Heart right ventricle (tissue), 16 donors: ENCODE measurements around the gene NUAK2. TPM values are rescaled to one million over a fixed set of nuclear protein-coding genes. Genes with fewer than 3 reads are reported as not detected.

ENCODE experiments used
- ATAC-seq, 8 donors: fragments of 200-7000 bp; cut with Tn5 transposase; one replicate each; pipeline ENCODE4 v1.9.1; 2020; ENCODE audit warnings: mild to moderate bottlenecking in 8 of 8, moderate library complexity in 8 of 8, moderate number of reproducible peaks in 1 of 8
- DNase-seq, 2 donors: peaks; one replicate each; pipeline ENCODE4 v3.0.0-alpha.2; 2020
- H3K27ac ChIP-seq, 10 donors: fragments of 200-600 bp; sonication (generic) in 2 of 10; one replicate each; pipeline versions ENCODE4 v1.5.0 to v1.8.0; 2020 to 2022; ENCODE audit warnings: mild to moderate bottlenecking in 3 of 10
- H3K27me3 ChIP-seq, 7 donors: fragments of 200-600 bp; one replicate each; pipeline ENCODE4 v1.8.0; 2021 to 2022; ENCODE audit warnings: mild to moderate bottlenecking in 2 of 7
- H3K36me3 ChIP-seq, 9 donors: fragments of 200-600 bp; sonication (generic) in 1 of 9; one replicate each; pipeline versions ENCODE4 v1.5.0 to v1.8.0; 2020 to 2022; ENCODE audit warnings: mild to moderate bottlenecking in 2 of 9
- H3K4me1 ChIP-seq, 9 donors: fragments of 200-600 bp; sonication (generic) in 1 of 9; one replicate each; pipeline versions ENCODE4 v1.5.0 to v1.8.0; 2020 to 2022; ENCODE audit warnings: mild to moderate bottlenecking in 4 of 9
- H3K4me3 ChIP-seq, 10 donors: fragments of 200-600 bp; sonication (generic) in 2 of 10; one replicate each; pipeline versions ENCODE4 v1.5.0 to v1.8.0; 2020 to 2022; ENCODE audit warnings: mild to moderate bottlenecking in 7 of 10, moderate library complexity in 2 of 10
- H3K9me3 ChIP-seq, 11 donors: fragments of 200-600 bp in 10 of 11; sonication (generic) in 2 of 11; one replicate each; pipeline versions ENCODE4 v1.5.0 to v1.8.0; 2013 to 2022; ENCODE audit warnings: mild to moderate bottlenecking in 2 of 11, control low read depth in 1 of 11, moderate library complexity in 1 of 11
- CTCF ChIP-seq, 9 donors: fragments of 200-600 bp; sonication (generic) in 2 of 9; IDR thresholded peaks; one replicate each; pipeline versions ENCODE4 v1.5.0 to v1.8.0; 2021 to 2022; ENCODE audit warnings: antibody characterized with exemption in 9 of 9, mild to moderate bottlenecking in 5 of 9, moderate library complexity in 1 of 9
- WGBS, 2 donors: extraction: QIAGEN DNeasy Blood & Tissue Kit; methylation state at CpG; one replicate each; pipeline ENCODE4 v1.1.7; 2013; ENCODE audit warnings: inconsistent platforms in 1 of 2; 5-methylcytosine and 5-hydroxymethylcytosine counted together
- intact Hi-C, 10 donors: fragments of 100-400 bp; cut with DNase I; formaldehyde crosslinking; loops; one replicate each; pipeline versions ENCODE4 v1.11.1 to v1.14.2; 2022
- polyA plus RNA-seq, 2 donors: library from polyadenylated mRNA; stranded (reverse); fragments of 200-250 nt; gene quantifications; one replicate each; pipeline ENCODE4 v1.2.3, GENCODE V29; 2013
- total RNA-seq, 10 donors: library from RNA; stranded (reverse); fragmentation: NEBNext Ultra II Directional in 3 of 10; extraction: Animal tissue kit (Norgen Biotek cat#: 25700) in 3 of 10; gene quantifications; one replicate each; pipeline versions ENCODE4 v1.2.1 to v1.2.4, GENCODE V29; 2021 to 2023
- donor health status: Arrhythmogenic right ventricular cardiomyopathy.
- donor health status: ischemic (EF 13 %, LVEDD 7.1; RV severe dilation, severe dysfunction).
- donor health status: healthy with polysubstance abuse.
- donor health status: DM: no; HTN: yes; CAD: no.
- donor health status: DM: no; HTN: no; CAD: no.
- donor health status: ischemic (EF 25% LVEDD 6.9; RV normal size, moderate dysfunction).
- donor health status: ischemic (EF 25% LVEDD 5.7; RV mildly dilated, moderate dysfunction).
- donor health status: healthy.
- donor health status: DM: yes; HTN: yes; CAD: no.
- donor health status: Ischemic cardiomyopathy.
- donor health status: ischemic (EF 35%, LVEDD 5.7; RV mildly dilated, moderate dysfunction).
- donor health status: nonischemic (EF 11% LVEDD 7.7; RV severe dilation, severe dysfunction).
- donor health status: DM: yes; HTN: yes; CAD: no.
- donor health status: PGD.
- donor health status: ischemic (EF 29% LVEDD 5.4; RV normal size, mild dysfunction).
- donor health status: nonischemic (EF 23%, LVEDD 6.1; RV moderate dilation, normal function).

The NUAK2 gene
- total and polyA plus RNA-seq, 12 donors = 0.25 to 3.1 (median 0.50) TPM

DNA sequence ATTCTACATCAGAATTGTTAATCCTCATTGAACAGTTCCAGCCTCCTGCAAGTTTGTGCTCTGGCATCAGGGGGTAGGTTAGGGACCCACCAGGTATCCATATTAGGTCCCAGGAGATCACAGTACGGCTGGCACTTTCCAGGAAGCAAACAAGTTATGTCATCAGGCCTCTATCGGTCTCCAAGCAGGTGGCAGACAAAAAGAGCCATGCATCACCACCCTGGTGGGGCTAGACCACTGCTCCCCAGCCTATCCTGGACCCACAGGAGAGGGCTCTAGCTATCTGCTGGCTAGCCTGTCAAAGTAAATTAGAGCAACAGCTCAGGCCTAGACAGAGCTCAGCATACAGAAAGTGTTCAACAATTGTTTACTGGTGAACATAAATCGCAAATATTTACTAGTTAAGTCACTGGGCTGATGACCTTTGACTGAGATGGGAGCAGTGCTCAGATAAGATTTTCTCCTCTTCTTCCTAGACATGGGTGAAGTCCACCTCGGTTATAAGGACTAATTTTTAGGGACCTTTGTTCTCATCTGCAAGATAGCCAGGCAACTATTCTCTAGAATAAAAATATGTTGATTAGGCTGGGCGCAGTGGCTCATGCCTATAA, 6.4 kb downstream of the NUAK2 start:
- peaks cover 19 to 92% (median 57%) of the 10 kb centered on the region in 9 donors for H3K4me1 ChIP-seq
- WGBS, 2 donors = 89 to 92% methylated on average over 5 of the region's 5 CpGs

DNA sequence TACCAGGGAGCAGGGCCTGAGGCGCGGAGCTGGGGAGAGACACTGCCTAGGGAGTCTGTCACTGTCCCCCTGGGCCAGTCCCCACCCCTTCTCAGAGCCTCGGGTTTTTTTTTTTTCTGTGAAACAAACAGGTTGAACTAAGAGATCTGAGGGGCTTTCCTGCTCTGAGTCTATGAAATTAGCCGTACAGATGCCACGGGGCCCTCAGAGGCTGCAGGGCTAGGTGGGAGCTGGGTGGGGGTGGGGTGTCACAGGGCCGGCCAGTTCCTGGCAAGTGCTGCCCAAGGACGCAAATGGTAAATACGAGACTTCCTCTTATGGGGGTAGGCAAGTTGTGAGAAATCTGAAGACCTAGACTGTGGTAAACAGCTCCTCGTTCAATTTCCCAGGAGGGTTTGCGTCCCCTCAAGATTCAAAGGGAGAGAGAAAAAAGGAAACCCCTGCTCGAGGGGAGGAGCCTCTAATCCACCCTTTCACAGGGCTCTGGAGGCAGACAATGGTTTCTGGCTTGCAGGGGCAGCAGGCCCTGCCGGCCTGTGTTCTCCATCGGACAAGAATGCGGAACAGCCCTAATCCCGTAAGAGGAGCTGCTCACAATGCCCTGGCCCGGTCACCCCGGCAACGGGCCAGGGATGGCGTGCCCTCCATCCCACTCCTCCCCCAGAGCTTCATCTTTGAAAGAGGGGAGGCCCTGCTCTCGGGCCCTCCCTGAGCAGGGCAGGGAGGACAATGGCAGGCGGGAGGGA, 7.8 kb downstream of the NUAK2 start:
- Histone ChIP-seq H3K27me3 (no peaks in the 10 kb centered on the region), H3K4me3 (peak overlapping the region in 5 of 10 donors; percentile 8 to 33 (median 31)), H3K9me3 (no peaks in the 10 kb centered on the region), H3K4me1 (peaks cover 19 to 80% (median 46%) of the 10 kb centered on the region in 9 donors), H3K36me3 (peaks cover 0 to 30% (median 0%) of the 10 kb centered on the region in 9 donors), H3K27ac (peak overlapping the region; percentile 20 to 96 (median 74))
- intact Hi-C loops = no loop called here
- WGBS, 2 donors = 36 to 47% methylated on average over 21 of the region's 21 CpGs
- DNase-seq (peak; percentile 49 to 56), ATAC-seq (peak; percentile 61 to 84 (median 72))
- no peak for TF ChIP-seq CTCF (IDR thresholded peaks at IDR 0.05)

More for the DNA sequence above, 6.4 kb downstream of the NUAK2 start:
- H3K27me3 ChIP-seq = no peaks in the 10 kb centered on the region
- H3K36me3 ChIP-seq = peaks cover 0 to 17% (median 0%) of the 10 kb centered on the region in 9 donors
- no peak for DNase-seq
- peak overlapping the region in 4 of 10 donors; percentile 46 to 96 (median 88) for H3K27ac ChIP-seq
- no peaks in the 10 kb centered on the region for H3K9me3 ChIP-seq
- intact Hi-C loops = no loop called here
- no peak for ATAC-seq
- H3K4me3 ChIP-seq = no peak overlapping the region
- no peak for TF ChIP-seq CTCF (IDR thresholded peaks at IDR 0.05)

GRCh38 chr1:205312866-205313562, 8.5 kb downstream of the NUAK2 start:
- no peak for DNase-seq
- no peak for ATAC-seq
- peak overlapping the region in 4 of 10 donors; percentile 28 to 33 (median 32) for H3K4me3 ChIP-seq
- 60 to 65% methylated on average over 10 of the region's 10 CpGs for WGBS, 2 donors
- no peaks in the 10 kb centered on the region for H3K27me3 ChIP-seq
- TF ChIP-seq CTCF (IDR thresholded peaks at IDR 0.05) = no peak
- no peaks in the 10 kb centered on the region for H3K9me3 ChIP-seq
- H3K36me3 ChIP-seq = peaks cover 0 to 37% (median 0%) of the 10 kb centered on the region in 9 donors
- peak overlapping the region; percentile 20 to 96 (median 74) for H3K27ac ChIP-seq
- H3K4me1 ChIP-seq = peaks cover 17 to 72% (median 39%) of the 10 kb centered on the region in 9 donors
- intact Hi-C loops = no loop called here

DNA sequence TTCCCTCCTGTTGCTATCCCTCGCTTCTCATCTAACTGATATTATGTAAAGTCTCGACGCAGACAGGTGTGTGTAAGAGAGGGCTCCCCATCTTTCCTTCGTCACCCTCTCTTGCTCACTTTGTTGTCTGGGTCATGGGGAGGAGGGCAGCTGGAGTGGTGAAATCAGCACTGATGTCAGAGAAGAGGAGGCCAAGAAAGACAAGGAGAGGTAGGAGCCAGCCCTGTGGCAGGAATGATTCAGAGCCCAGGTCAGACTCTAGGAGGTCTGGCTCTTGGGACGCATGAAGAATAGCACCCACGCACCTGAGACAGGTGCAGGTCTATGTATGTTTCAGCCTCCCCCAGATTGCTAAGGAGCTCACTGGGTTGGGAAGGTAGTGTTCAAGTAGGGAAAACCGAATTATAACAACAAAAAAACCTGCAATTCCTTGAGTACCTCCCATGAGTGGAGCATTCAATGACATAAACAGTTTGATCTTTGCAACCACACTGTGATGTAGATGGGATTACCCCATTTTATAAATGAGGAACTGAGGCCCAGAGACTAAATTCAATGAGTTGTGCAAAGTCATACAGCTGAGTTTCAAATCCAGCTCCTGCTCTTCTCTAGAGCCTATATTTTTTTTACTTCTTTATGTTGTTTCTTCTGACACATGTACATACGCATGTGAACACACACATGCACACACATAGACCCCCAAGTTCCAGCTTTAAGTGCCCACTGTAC, 10.4 kb downstream of the NUAK2 start:
- Histone ChIP-seq H3K4me1 (peaks cover 0 to 54% (median 21%) of the 10 kb centered on the region in 9 donors), H3K4me3 (no peak overlapping the region), H3K36me3 (peaks cover 0 to 56% (median 0%) of the 10 kb centered on the region in 9 donors), H3K27ac (peak overlapping the region in 2 of 10 donors; percentile 16 to 96), H3K9me3 (no peaks in the 10 kb centered on the region), H3K27me3 (no peaks in the 10 kb centered on the region)
- ATAC-seq (no peak), DNase-seq (no peak)
- TF ChIP-seq CTCF (IDR thresholded peaks at IDR 0.05) = no peak
- 93 to 95% methylated on average over 8 of the region's 8 CpGs for WGBS, 2 donors
- intact Hi-C loops = no loop called here
